ENCODE data around the gene LTBP1. TPM values are rescaled to one million over a fixed set of nuclear protein-coding genes. Genes with fewer than 3 reads are reported as not detected.

LTBP1 gene
- total and polyA plus RNA-seq, 8 donors, result 11.0 to 134 (median 25.6) TPM

DNA sequence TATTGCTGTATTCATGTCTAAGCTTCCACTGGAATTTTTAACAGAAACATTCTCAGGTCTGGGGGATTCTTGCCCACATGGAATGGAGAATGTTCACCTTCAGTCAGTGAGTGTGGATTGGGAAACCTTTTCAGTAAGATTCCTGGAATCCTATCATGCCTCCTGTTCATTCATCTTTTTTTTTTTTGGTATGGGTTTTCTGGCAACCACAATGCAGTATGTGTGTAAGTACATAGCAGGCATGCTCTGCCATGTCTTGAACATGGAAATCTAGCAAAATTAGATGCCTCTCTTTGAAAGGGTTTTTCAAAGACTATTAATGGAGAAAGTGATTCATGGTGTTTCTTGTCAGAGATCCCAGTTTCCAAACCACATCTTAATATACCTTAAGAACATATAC is 176.5 kb downstream of the LTBP1 start:
- no peak for DNase-seq
- intact Hi-C loops (cut with DNase I; ENCODE audit: low total_unique reads), result no loop called here

DNA sequence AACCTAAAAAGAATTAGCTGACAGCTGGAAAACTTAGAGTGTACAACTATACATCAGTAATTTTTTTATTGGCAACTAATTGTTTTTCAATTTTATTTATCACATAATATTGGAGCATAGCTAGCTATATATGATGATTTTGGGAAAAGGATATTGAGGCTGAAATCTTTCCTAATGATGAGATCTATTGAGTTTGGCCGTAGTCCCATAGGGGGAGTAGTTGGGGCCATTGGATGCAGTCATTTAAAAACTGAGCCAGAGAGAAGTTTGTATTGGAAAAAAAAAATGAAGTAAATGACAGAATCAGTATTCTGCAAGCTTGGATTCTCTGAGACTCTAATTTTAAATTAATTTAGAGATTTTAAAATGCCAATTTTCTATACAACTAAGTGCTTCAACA is 179.8 kb downstream of the LTBP1 start:
- Histone ChIP-seq H3K27ac (no peak overlapping the region), H3K27me3 (no peaks in the 10 kb centered on the region), H3K36me3 (no peaks in the 10 kb centered on the region), H3K4me3 (no peak overlapping the region), H3K9me3 (no peaks in the 10 kb centered on the region), H3K4me1 (no peaks in the 10 kb centered on the region)
- intact Hi-C loops (cut with DNase I; ENCODE audit: low total_unique reads), result no loop called here
- no peak for DNase-seq
- no peak for TF ChIP-seq POLR2A (IDR thresholded peaks at IDR 0.05)
- TF ChIP-seq, protein P1, sequence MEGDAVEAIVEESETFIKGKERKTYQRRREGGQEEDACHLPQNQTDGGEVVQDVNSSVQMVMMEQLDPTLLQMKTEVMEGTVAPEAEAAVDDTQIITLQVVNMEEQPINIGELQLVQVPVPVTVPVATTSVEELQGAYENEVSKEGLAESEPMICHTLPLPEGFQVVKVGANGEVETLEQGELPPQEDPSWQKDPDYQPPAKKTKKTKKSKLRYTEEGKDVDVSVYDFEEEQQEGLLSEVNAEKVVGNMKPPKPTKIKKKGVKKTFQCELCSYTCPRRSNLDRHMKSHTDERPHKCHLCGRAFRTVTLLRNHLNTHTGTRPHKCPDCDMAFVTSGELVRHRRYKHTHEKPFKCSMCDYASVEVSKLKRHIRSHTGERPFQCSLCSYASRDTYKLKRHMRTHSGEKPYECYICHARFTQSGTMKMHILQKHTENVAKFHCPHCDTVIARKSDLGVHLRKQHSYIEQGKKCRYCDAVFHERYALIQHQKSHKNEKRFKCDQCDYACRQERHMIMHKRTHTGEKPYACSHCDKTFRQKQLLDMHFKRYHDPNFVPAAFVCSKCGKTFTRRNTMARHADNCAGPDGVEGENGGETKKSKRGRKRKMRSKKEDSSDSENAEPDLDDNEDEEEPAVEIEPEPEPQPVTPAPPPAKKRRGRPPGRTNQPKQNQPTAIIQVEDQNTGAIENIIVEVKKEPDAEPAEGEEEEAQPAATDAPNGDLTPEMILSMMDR (IDR thresholded peaks at IDR 0.05), result no peak
- no peak for TF ChIP-seq EP300 (IDR thresholded peaks at IDR 0.05)
- no peak for TF ChIP-seq POLR2AphosphoS5 (IDR thresholded peaks at IDR 0.05)
- 98 to 100% (median 98%) methylated on average over 1 of the region's 1 CpG for WGBS, 5 donors

More for the DNA sequence above, 176.5 kb downstream of the LTBP1 start:
- Histone ChIP-seq H3K36me3 (no peaks in the 10 kb centered on the region), H3K9me3 (no peaks in the 10 kb centered on the region), H3K27me3 (no peaks in the 10 kb centered on the region), H3K27ac (no peak overlapping the region), H3K4me1 (no peaks in the 10 kb centered on the region), H3K4me3 (no peak overlapping the region)
- TF ChIP-seq EP300 (IDR thresholded peaks at IDR 0.05) (no peak), POLR2A (IDR thresholded peaks at IDR 0.05) (no peak), POLR2AphosphoS5 (IDR thresholded peaks at IDR 0.05) (no peak)
- TF ChIP-seq, protein P1 (IDR thresholded peaks at IDR 0.05), result no peak

DNA sequence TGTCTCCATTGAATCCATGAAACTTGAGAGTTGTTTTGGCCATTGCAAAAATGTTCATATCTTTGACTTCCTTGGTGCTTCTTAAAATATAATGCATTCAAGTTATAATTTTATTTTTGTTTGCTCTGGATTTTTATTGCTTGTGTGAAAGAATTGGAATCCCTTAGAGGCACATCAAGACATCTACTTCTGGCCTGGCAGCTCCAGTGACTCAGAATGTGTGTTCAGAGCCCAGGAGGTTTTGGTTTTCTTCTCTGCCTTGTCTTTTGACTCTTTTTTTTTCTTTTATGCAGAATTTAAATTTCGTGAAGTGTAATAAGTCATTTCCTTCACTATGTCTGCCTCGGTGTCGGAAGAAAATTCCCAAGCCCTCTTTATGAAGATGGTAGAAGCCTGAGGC is 180.2 kb downstream of the LTBP1 start:
- Histone ChIP-seq H3K4me1 (no peaks in the 10 kb centered on the region), H3K4me3 (no peak overlapping the region), H3K27ac (no peak overlapping the region), H3K36me3 (no peaks in the 10 kb centered on the region), H3K9me3 (no peaks in the 10 kb centered on the region), H3K27me3 (no peaks in the 10 kb centered on the region)
- 78 to 93% (median 81%) methylated on average over 3 of the region's 3 CpGs for WGBS, 5 donors
- TF ChIP-seq EP300 (IDR thresholded peaks at IDR 0.05) (no peak), POLR2A (IDR thresholded peaks at IDR 0.05) (no peak), POLR2AphosphoS5 (IDR thresholded peaks at IDR 0.05) (no peak)
- TF ChIP-seq, protein P1 (IDR thresholded peaks at IDR 0.05), result no peak
- no peak for DNase-seq
- intact Hi-C loops (cut with DNase I; ENCODE audit: low total_unique reads), result no loop called here

DNA sequence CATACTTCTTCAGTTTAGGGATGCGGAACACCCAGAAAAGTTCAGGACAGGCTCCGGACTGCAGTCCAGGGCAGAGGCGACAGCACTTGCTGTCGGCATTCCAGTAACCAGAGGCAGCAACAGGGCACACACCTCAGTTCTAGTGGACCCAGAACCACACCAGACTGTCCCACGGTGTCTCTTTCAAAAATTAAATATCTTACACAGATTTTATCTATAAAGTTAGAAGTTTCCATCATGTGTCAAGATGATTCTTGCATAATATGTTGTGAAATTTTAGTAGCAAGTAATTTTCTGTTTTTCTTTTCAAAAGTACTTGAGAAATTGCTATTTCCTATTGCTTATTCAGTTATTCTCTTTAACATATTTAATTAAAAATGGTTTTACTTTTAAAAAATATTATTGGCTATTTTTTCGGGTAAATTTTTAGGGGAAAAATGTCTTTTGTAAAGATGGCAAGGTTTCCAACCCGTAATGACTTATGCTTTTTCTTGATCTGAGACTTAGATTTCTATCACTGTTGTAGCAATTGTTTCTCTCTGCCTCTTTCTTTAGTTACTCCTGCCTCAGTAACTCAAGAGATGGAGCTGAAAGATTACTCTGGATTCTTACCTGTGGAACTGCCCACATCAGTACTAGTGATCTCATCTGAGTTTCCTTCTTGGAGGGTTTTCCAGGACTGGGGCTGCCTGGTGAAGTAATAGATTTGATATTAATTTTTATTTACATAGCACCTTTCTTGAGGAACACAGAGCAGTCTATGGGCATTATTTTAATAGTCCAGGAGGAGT is 182.7 kb downstream of the LTBP1 start:
- DNase-seq, result no peak
- WGBS, 5 donors, result 90 to 93% (median 91%) methylated on average over 7 of the region's 7 CpGs
- no peak overlapping the region for H3K27ac ChIP-seq
- no peaks in the 10 kb centered on the region for H3K36me3 ChIP-seq
- H3K9me3 ChIP-seq, result no peaks in the 10 kb centered on the region
- TF ChIP-seq, protein P1 (IDR thresholded peaks at IDR 0.05), result no peak
- TF ChIP-seq POLR2AphosphoS5 (IDR thresholded peaks at IDR 0.05) (no peak), POLR2A (IDR thresholded peaks at IDR 0.05) (no peak), EP300 (IDR thresholded peaks at IDR 0.05) (no peak)
- no peaks in the 10 kb centered on the region for H3K27me3 ChIP-seq
- peaks cover 9 to 19% (median 12%) of the 10 kb centered on the region in 4 donors for H3K4me1 ChIP-seq
- intact Hi-C loops (cut with DNase I; ENCODE audit: low total_unique reads), result no loop called here
- H3K4me3 ChIP-seq, result no peak overlapping the region
